GM19238 (cell line): ENCODE measurements around the gene KLHL41.
"Not testable (repeated sequence)": the region's sequence is repeated elsewhere in the genome, so short reads cannot be mapped to it uniquely, and the experiment has no call there.

Source experiments
- DNase-seq: peaks from one replicate; pipeline ENCODE4 v3.0.0; 2011; ENCODE audit warnings: low spot score; ENCODE audit not compliant: insufficient read length

The KLHL41 gene

GRCh38 chr2:169572189-169572588 lies 62.7 kb downstream of the KLHL41 start:
- no peak for DNase-seq

- no peak for DNase-seq
These were observed 63.3 kb downstream of the KLHL41 start for GRCh38 chr2:169572821-169573159.

DNA sequence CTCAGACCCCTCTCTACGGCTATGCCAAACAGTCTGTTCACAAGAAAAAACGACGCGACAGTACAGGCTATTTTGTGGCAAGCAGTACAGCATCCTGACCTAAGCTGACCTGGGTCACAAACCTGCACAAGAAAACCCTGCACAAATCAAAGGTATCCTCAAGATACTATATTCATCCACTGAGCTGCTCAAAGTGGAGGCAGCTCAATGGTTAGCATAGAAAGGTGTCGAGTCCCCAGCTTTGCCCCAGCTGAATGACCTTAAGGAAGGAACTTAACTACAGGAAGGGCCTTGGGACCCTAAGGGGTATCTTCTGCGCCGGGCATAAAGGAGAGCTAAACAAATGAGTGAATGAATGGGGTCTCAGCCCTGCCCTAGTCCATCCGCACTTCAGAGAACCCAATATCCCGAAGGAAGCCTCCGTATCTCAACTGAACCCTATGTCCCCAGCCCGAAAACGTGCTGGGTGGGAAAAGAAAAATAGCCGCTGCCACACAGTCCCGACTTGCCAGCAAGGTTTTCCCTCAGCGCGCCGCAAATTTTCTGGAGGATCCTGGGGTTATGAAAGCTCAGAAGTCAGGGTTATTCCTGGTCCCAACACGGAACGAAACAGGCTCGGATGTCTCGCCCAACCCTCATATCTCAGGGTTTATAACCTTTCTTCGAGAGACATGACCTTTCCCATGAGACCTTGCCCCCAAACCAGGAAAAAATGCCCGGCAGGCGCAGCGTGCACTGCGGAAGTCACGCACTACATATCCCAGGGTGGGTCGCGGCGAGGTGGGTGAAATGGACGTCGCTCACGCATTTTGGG lies 63.9 kb downstream of the KLHL41 start, which contains the start of gene FASTKD1:
Gene FASTKD1 (minus strand): TSS at position 706 of the 814 bp plus-strand sequence. CDS start 1,836 bp downstream, outside the sequence.
- DNase-seq = peak; percentile 85

- no peak for DNase-seq
These were observed 64.4 kb downstream of the KLHL41 start for GRCh38 chr2:169573974-169574299.

- not testable (repeated sequence) for DNase-seq
These were observed 65.0 kb downstream of the KLHL41 start for GRCh38 chr2:169574539-169574938.

- not testable (repeated sequence) for DNase-seq
These were observed 65.8 kb downstream of the KLHL41 start for GRCh38 chr2:169575264-169575663.
